Measurements from ENCODE around the gene NDUFC1. TPM values are rescaled to one million over a fixed set of nuclear protein-coding genes. Genes with fewer than 3 reads are reported as not detected.
"Not testable (repeated sequence)": the region's sequence is repeated elsewhere in the genome, so short reads cannot be mapped to it uniquely, and the experiment has no call there.

The NDUFC1 gene
- total RNA-seq, 1 experiment from 2014 or later, result 59.1 TPM

DNA sequence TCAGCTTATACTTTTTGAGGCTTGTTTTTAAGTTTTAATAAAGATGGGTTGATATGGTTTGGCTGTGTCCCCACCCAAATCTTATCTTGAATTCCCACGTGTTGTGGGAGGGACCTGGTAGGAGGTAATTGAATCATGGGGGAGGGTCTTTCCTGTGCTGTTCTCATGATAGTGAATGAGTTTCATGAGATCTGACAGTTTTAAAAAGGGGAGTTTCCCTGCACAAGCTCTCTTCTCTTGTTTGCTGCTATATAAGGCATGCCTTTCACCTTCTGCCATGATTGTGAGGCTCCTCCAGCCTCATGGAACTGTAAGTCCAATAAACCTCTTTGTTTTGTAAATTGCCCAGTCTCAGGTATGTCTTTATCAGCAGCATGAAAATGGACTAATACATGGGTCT lies 19.8 kb upstream of the NDUFC1 start:
- not testable (repeated sequence) for H2BK5ac ChIP-seq (ENCODE audit: insufficient read length, low read length); H3K4me3 Mint-ChIP-seq; DNase-seq; H2AFZ ChIP-seq (ENCODE audit: low read length); H3K14ac ChIP-seq (ENCODE audit: insufficient read depth, low read length); H3K4me1 ChIP-seq (ENCODE audit: insufficient read depth, low read length); H3K27me3 ChIP-seq (ENCODE audit: insufficient read depth, low read length); H2BK15ac ChIP-seq (ENCODE audit: low read depth, low read length); H3K23me2 ChIP-seq (ENCODE audit: insufficient read length, low read depth, low read length, poor library complexity, severe bottlenecking); H2BK12ac ChIP-seq (ENCODE audit: insufficient read length, low read depth, low read length); H3K4me2 ChIP-seq (ENCODE audit: insufficient read depth, insufficient read length, low read length); H2BK20ac ChIP-seq (ENCODE audit: low read depth, low read length, poor library complexity, severe bottlenecking); H4K8ac ChIP-seq (replicated peaks; ENCODE audit: insufficient read length, low read depth, low read length); H3K18ac ChIP-seq (ENCODE audit: insufficient read length, low read depth, low read length); H3K56ac ChIP-seq (ENCODE audit: insufficient read length, low read depth, low read length); H4K91ac ChIP-seq (ENCODE audit: insufficient read length, low read depth, low read length); H3T11ph ChIP-seq (ENCODE audit: low read length); H3K4ac ChIP-seq (ENCODE audit: low read depth, low read length); H3K79me1 ChIP-seq (ENCODE audit: insufficient read depth, low read depth, low read length, poor library complexity, severe bottlenecking); H3K9me3 ChIP-seq (ENCODE audit: control insufficient read depth, low read depth, low read length); H3K9ac ChIP-seq (ENCODE audit: extremely low read depth, insufficient read length, low read length); H2BK120ac ChIP-seq (ENCODE audit: low read depth, low read length, poor library complexity, severe bottlenecking); H3K27me3 Mint-ChIP-seq (ENCODE audit: low read depth); H3K23ac ChIP-seq (ENCODE audit: insufficient read length, low read depth, low read length); H2AK5ac ChIP-seq (ENCODE audit: insufficient read length, low read length); H3K27ac ChIP-seq (ENCODE audit: insufficient read length, low read depth, low read length); H4K5ac ChIP-seq (ENCODE audit: insufficient read length, low read depth, low read length); H4K20me1 ChIP-seq (ENCODE audit: control insufficient read depth, insufficient read depth, insufficient read length)
- Mint-ChIP-seq H3K36me3 (ENCODE audit: insufficient read depth in 1 of 3, low read depth in 3 of 3) (peaks cover 20 to 32% (median 25%) of the 10 kb centered on the region in 3 experiments), H3K4me1 (peaks cover 40 to 43% of the 10 kb centered on the region in 2 experiments), H3K9me3 (peaks cover 7 to 11% of the 10 kb centered on the region in 2 experiments; a peak in 4 of 5 replicates), H3K27ac (peak overlapping the region in 2 of 3 experiments; percentile 42 to 73; a peak in 3 of 7 replicates)
- H3K79me2 ChIP-seq (ENCODE audit: insufficient read depth, low read length), result peaks cover 55% of the 10 kb centered on the region; the same call in 1 of the 2 replicates
- no CpG with 5 or more reads among the region's 1 CpG for WGBS (ENCODE audit: extremely low coverage, insufficient read length, low lambda C conversion rate)

Measured in H9 (cell line).